Keratinocyte (primary cell): Measurements from ENCODE around the gene DNHD1.

ENCODE experiments used
- EZH2 ChIP-seq: IDR thresholded peaks from one replicate; pipeline ENCODE4 v1.6.1; 2012; ENCODE audit warnings: inconsistent platforms, mild to moderate bottlenecking, low read length, moderate library complexity
- TF ChIP-seq, protein P1 (sequence below), 3 experiments: IDR thresholded peaks in 1 of 3; conservative IDR thresholded peaks in 1 of 3; optimal IDR thresholded peaks in 1 of 3; 2 replicates in 2 of 3; 3 replicates in 1 of 3; pipeline versions ENCODE3 to v1.5.1; 2011; ENCODE audit warnings: low read length in 3 of 3, mild to moderate bottlenecking in 3 of 3, moderate library complexity in 2 of 3, control low read depth in 1 of 3, inconsistent platforms in 1 of 3; ENCODE audit not compliant: insufficient read depth in 2 of 3; ENCODE audit errors: extremely low read depth in 1 of 3

DNA sequence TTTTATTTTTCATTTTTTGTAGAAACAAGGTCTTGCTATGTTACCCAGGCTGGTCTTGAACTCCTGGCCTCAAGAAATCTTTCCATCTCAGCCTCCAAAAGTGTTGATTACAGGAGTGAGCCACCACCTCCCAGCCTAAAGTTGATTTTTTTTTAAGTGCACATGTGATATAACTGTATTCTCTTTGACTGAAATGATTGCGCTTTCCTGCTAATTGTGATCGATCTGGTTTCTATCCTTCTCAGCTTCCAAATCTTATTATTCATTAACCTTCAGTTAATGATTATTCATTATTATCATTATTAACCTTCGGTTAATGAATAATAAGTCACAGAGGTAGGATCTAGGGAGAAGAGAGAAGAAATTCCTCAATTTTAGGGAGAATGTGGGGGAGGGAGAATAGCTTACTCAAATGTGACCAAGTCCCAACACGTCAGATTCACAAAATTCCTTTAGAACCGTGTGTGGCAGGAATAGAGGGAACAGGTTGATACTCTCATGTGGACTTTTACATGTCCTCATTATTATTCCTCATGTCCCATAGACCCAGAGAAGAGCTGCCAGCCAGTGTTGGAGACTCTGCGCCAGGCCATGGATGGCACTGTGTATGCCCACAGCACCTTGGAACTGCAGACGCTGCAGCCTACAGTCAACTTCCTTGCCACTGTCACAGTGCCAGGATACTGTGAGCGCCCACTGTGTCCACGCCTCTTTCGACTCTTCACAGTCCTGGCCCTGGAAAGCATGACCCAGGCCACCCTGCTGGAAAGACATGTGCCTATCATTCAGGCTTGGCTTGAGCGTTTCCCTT is 59.3 kb downstream of the DNHD1 start:
- TF ChIP-seq, protein P1, sequence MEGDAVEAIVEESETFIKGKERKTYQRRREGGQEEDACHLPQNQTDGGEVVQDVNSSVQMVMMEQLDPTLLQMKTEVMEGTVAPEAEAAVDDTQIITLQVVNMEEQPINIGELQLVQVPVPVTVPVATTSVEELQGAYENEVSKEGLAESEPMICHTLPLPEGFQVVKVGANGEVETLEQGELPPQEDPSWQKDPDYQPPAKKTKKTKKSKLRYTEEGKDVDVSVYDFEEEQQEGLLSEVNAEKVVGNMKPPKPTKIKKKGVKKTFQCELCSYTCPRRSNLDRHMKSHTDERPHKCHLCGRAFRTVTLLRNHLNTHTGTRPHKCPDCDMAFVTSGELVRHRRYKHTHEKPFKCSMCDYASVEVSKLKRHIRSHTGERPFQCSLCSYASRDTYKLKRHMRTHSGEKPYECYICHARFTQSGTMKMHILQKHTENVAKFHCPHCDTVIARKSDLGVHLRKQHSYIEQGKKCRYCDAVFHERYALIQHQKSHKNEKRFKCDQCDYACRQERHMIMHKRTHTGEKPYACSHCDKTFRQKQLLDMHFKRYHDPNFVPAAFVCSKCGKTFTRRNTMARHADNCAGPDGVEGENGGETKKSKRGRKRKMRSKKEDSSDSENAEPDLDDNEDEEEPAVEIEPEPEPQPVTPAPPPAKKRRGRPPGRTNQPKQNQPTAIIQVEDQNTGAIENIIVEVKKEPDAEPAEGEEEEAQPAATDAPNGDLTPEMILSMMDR (optimal IDR thresholded peaks at IDR 0.05 in 1 of 3, IDR thresholded peaks at IDR 0.05 in 1 of 3, conservative IDR thresholded peaks at IDR 0.05 in 1 of 3; ENCODE audit: extremely low read depth in 1 of 3, insufficient read depth in 2 of 3, low read length in 3 of 3), result no peak
- no peak for TF ChIP-seq EZH2
